HCT116 (cell line): Measurements from ENCODE around the gene RPIA. TPM values are rescaled to one million over a fixed set of nuclear protein-coding genes. Genes with fewer than 3 reads are reported as not detected.

Source experiments
- ATAC-seq: fragments of 200-7000 bp; cut with Tn5 transposase; 2 replicates; pipeline ENCODE4 v1.9.1; 2020; ENCODE audit warnings: mild to moderate bottlenecking, moderate library complexity
- BruUV-seq: library from RNA; stranded (reverse); fragments of 400-500 nt; replicated peaks from 2 replicates; lab custom pipeline; 2021; lab: Mats Ljungman, UMichigan
- CTCF ChIA-PET: fragments of 300-600 bp; sonication (Branson Sonifier 250); formaldehyde crosslinking; loops from one replicate; lab custom pipeline; 2021; ENCODE audit warnings: antibody characterized with exemption; lab: Charles Lee
- POLR2A ChIA-PET: fragments of 300-600, 350-600 bp; sonication (Branson Sonifier 250); formaldehyde crosslinking; loops from one replicate; lab custom pipeline; 2021; ENCODE audit warnings: antibody characterized with exemption; lab: Charles Lee
- RAD21 ChIA-PET, 2 experiments: fragments of 300-600 bp; sonication (Branson Sonifier 250); formaldehyde crosslinking; loops; one replicate each; lab custom pipeline; 2023; ENCODE audit warnings: low total read pairs in 2 of 2; ENCODE audit not compliant: uncharacterized antibody in 2 of 2, unreplicated experiment in 2 of 2, low non-redundant PET in 1 of 2; lab: Charles Lee
- DNase-seq: peaks from one replicate; pipeline ENCODE4 v3.0.0-alpha.2; 2010; ENCODE audit warnings: low read depth, low spot score
- H2AFZ ChIP-seq: fragments of 200-600 bp; shearing (Covaris generic), sonication (generic); 2 replicates; pipeline ENCODE4 v1.6.1; 2017; ENCODE audit warnings: low read depth, mixed run types, mixed read lengths, antibody characterized with exemption, low read length; ENCODE audit not compliant: poor library complexity, severe bottlenecking
- H3K27ac ChIP-seq: 2 replicates; pipeline ENCODE4 v1.5.1; 2012; ENCODE audit warnings: low read depth, low read length
- H3K27me3 ChIP-seq: fragments of 200-600 bp; sonication (generic); 2 replicates; pipeline ENCODE4 v1.6.1; 2016; ENCODE audit warnings: mixed run types, low read length, mixed read lengths; ENCODE audit not compliant: insufficient read depth
- H3K36me3 ChIP-seq, 2 experiments: fragments of 200-500 bp in 1 of 2; fragments of 200-600 bp in 1 of 2; sonication (Bioruptor generic) in 1 of 2; sonication (generic) in 1 of 2; 2 replicates each; pipeline versions ENCODE4 v1.5.1 to v1.6.1; 2014 to 2016; ENCODE audit warnings: low read length in 2 of 2, inconsistent platforms in 1 of 2, mixed read lengths in 1 of 2, mixed run types in 1 of 2; ENCODE audit not compliant: insufficient read depth in 2 of 2, control insufficient read depth in 1 of 2
- H3K4me1 ChIP-seq, 2 experiments: fragments of 200-600 bp in 1 of 2; sonication (generic) in 1 of 2; 2 replicates each; pipeline versions ENCODE4 v1.5.1 to v1.6.1; 2012 to 2017; ENCODE audit warnings: low read length in 2 of 2, inconsistent platforms in 1 of 2, mild to moderate bottlenecking in 1 of 2, mixed read lengths in 1 of 2, mixed run types in 1 of 2, moderate library complexity in 1 of 2; ENCODE audit not compliant: insufficient read depth in 2 of 2, control insufficient read depth in 1 of 2
- H3K4me2 ChIP-seq: fragments of 200-600 bp; sonication (generic); 2 replicates; pipeline ENCODE4 v1.6.1; 2017; ENCODE audit warnings: mixed run types, low read length, mixed read lengths
- H3K4me3 ChIP-seq, 2 experiments: fragments of 200-600 bp in 1 of 2; sonication (generic) in 1 of 2; replicated peaks in 1 of 2; 2 replicates each; pipeline ENCODE4 v1.5.1; 2011 to 2016; ENCODE audit warnings: low read length in 2 of 2, control low read depth in 1 of 2, low read depth in 1 of 2, mild to moderate bottlenecking in 1 of 2, mixed read lengths in 1 of 2, mixed run types in 1 of 2
- H3K79me2 ChIP-seq: fragments of 200-600 bp; sonication (generic); 2 replicates; pipeline ENCODE4 v1.6.1; 2017; ENCODE audit warnings: mild to moderate bottlenecking, mixed run types, low read length, moderate library complexity, mixed read lengths; ENCODE audit not compliant: insufficient read depth
- H3K9ac ChIP-seq: fragments of 200-600 bp; sonication (generic); 2 replicates; pipeline ENCODE4 v1.6.1; 2016; ENCODE audit warnings: low read length, mixed read lengths
- H3K9me2 ChIP-seq: fragments of 200-600 bp; sonication (generic), shearing (Covaris generic); 2 replicates; pipeline ENCODE4 v1.6.1; 2017; ENCODE audit warnings: mixed run types, mild to moderate bottlenecking, moderate library complexity; ENCODE audit not compliant: insufficient read depth
- H3K9me3 ChIP-seq, 2 experiments: fragments of 200-500 bp in 1 of 2; fragments of 200-600 bp in 1 of 2; sonication (Bioruptor generic) in 1 of 2; sonication (generic) in 1 of 2; 2 replicates each; pipeline ENCODE4 v1.6.1; 2014 to 2017; ENCODE audit warnings: low read length in 2 of 2, mixed read lengths in 2 of 2, inconsistent platforms in 1 of 2, low read depth in 1 of 2, mild to moderate bottlenecking in 1 of 2, mixed run types in 1 of 2, moderate library complexity in 1 of 2; ENCODE audit not compliant: control insufficient read depth in 1 of 2, insufficient read depth in 1 of 2
- H4K20me1 ChIP-seq: fragments of 200-600 bp; sonication (generic), shearing (Covaris generic); 2 replicates; pipeline ENCODE4 v1.6.1; 2017; ENCODE audit warnings: mixed run types, mild to moderate bottlenecking, moderate library complexity; ENCODE audit not compliant: insufficient read depth
- ATF3 ChIP-seq: IDR thresholded peaks from 2 replicates; pipeline ENCODE4 v1.6.1; 2012
- CBX3 ChIP-seq: IDR thresholded peaks from 2 replicates; pipeline ENCODE4 v1.6.1; 2012; ENCODE audit warnings: low read depth
- CTCF ChIP-seq, 3 experiments: fragments of 200-600 bp in 1 of 3; sonication (generic) in 1 of 3; IDR thresholded peaks in 2 of 3; conservative IDR thresholded peaks in 1 of 3; 2 replicates each; pipeline ENCODE4 v1.5.1; 2012 to 2017; ENCODE audit warnings: low read depth in 2 of 3, low read length in 2 of 3, antibody characterized with exemption in 1 of 3, borderline replicate concordance in 1 of 3, control low read depth in 1 of 3, mild to moderate bottlenecking in 1 of 3, mixed read lengths in 1 of 3, mixed run types in 1 of 3, moderate library complexity in 1 of 3; ENCODE audit not compliant: insufficient read depth in 1 of 3
- EGR1 ChIP-seq: IDR thresholded peaks from 2 replicates; pipeline ENCODE4 v1.6.1; 2012; ENCODE audit warnings: low read depth
- ELF1 ChIP-seq: IDR thresholded peaks from 2 replicates; pipeline ENCODE4 v1.6.1; 2012; ENCODE audit warnings: low read depth, borderline replicate concordance
- EZH2phosphoT487 ChIP-seq: fragments of 200-600 bp; IDR thresholded peaks from 2 replicates; pipeline ENCODE4 v1.6.1; 2018; ENCODE audit warnings: antibody characterized with exemption, borderline replicate concordance
- FOSL1 ChIP-seq: IDR thresholded peaks from 2 replicates; pipeline ENCODE4 v1.6.1; 2012; ENCODE audit warnings: low read depth
- JUND ChIP-seq: IDR thresholded peaks from 2 replicates; pipeline ENCODE4 v1.6.1; 2012
- MAX ChIP-seq: IDR thresholded peaks from 2 replicates; pipeline ENCODE4 v1.6.1; 2012
- POLR2A ChIP-seq: IDR thresholded peaks from 2 replicates; pipeline ENCODE4 v1.7.0; 2011; ENCODE audit warnings: borderline replicate concordance; ENCODE audit not compliant: insufficient read depth, insufficient read length; ENCODE audit errors: extremely low read depth
- POLR2AphosphoS5 ChIP-seq: IDR thresholded peaks from 2 replicates; pipeline ENCODE4 v1.6.1; 2011; ENCODE audit warnings: mild to moderate bottlenecking, low read depth, low read length, moderate library complexity
- RAD21 ChIP-seq: IDR thresholded peaks from 2 replicates; pipeline ENCODE4 v1.6.1; 2012; ENCODE audit warnings: low read depth, mild to moderate bottlenecking
- REST ChIP-seq: IDR thresholded peaks from 2 replicates; pipeline ENCODE4 v1.6.1; 2012; ENCODE audit warnings: low read depth
- SIN3A ChIP-seq: IDR thresholded peaks from 2 replicates; pipeline ENCODE4 v1.6.1; 2012; ENCODE audit warnings: low read depth
- SP1 ChIP-seq: IDR thresholded peaks from 2 replicates; pipeline ENCODE4 v1.6.1; 2012; ENCODE audit warnings: low read depth
- YY1 ChIP-seq: IDR thresholded peaks from 2 replicates; pipeline ENCODE4 v1.6.1; 2011; ENCODE audit warnings: low read length, low read depth, moderate library complexity, mild to moderate bottlenecking; ENCODE audit not compliant: insufficient replicate concordance; ENCODE audit errors: extremely low read depth
- ZFX ChIP-seq: fragments of 450-650 bp; IDR thresholded peaks from 2 replicates; pipeline ENCODE4 v1.6.1; 2017
- intact Hi-C: fragments of 100-400 bp; cut with micrococcal nuclease; formaldehyde crosslinking; loops from 2 replicates; pipeline ENCODE4 v1.10.0; 2022
- total RNA-seq: library from RNA; stranded (reverse); gene quantifications from one replicate; pipeline ENCODE4 v1.2.1, GENCODE V29; 2021; ENCODE audit not compliant: unreplicated experiment

The RPIA gene
- total RNA-seq, 1 experiment from 2014 or later: 43.3 TPM

GRCh38 chr2:88709181-88709631 lies 17.7 kb downstream of the RPIA start:
- H2AFZ ChIP-seq: no peak overlapping the region
- H3K36me3 ChIP-seq: no peaks in the 10 kb centered on the region
- H4K20me1 ChIP-seq: no peaks in the 10 kb centered on the region
- DNase-seq (no peak), ATAC-seq (no peak)
- no peaks in the 10 kb centered on the region for H3K9me2 ChIP-seq
- no peak overlapping the region for H3K4me3 ChIP-seq
- intact Hi-C loops: no loop called here
- H3K27ac ChIP-seq: no peak overlapping the region
- H3K9me3 ChIP-seq: no peaks in the 10 kb centered on the region
- H3K27me3 ChIP-seq: no peaks in the 10 kb centered on the region
- no peak for TF ChIP-seq POLR2AphosphoS5
- BruUV-seq: no TSS peak
- ChIA-PET RAD21 (no interaction called here), POLR2A (no interaction called here), CTCF (no interaction called here)
- peaks cover 46% of the 10 kb centered on the region for H3K79me2 ChIP-seq
- H3K9ac ChIP-seq: no peak overlapping the region
- no peak overlapping the region for H3K4me2 ChIP-seq
- peaks cover 4 to 6% of the 10 kb centered on the region in 2 experiments; a peak in 2 of 4 replicates for H3K4me1 ChIP-seq

- H3K4me2 ChIP-seq: no peak overlapping the region
- H3K4me3 ChIP-seq: no peak overlapping the region
- DNase-seq (no peak), ATAC-seq (no peak)
- RAD21 ChIA-PET: no interaction called here
- peaks cover 4 to 6% of the 10 kb centered on the region in 2 experiments; a peak in 2 of 4 replicates for H3K4me1 ChIP-seq
- no peaks in the 10 kb centered on the region for H3K9me2 ChIP-seq
- intact Hi-C loops: no loop called here
- no peaks in the 10 kb centered on the region for H3K36me3 ChIP-seq
- no peaks in the 10 kb centered on the region for H4K20me1 ChIP-seq
- no peak overlapping the region for H3K9ac ChIP-seq
- peaks cover 64% of the 10 kb centered on the region for H3K79me2 ChIP-seq
- no TSS peak for BruUV-seq
- H3K27me3 ChIP-seq: no peaks in the 10 kb centered on the region
- no peak overlapping the region for H2AFZ ChIP-seq
- CTCF ChIA-PET: no interaction called here
- H3K27ac ChIP-seq: no peak overlapping the region
- POLR2A ChIA-PET: no interaction called here
- H3K9me3 ChIP-seq: no peaks in the 10 kb centered on the region
- TF ChIP-seq SP1: no peak
- no peak for TF ChIP-seq CTCF (IDR thresholded peaks at IDR 0.05 in 2 of 3, conservative IDR thresholded peaks at IDR 0.05 in 1 of 3; ENCODE audit: borderline replicate concordance in 1 of 3, insufficient read depth in 1 of 3, low read depth in 2 of 3, low read length in 2 of 3)
- no peak for TF ChIP-seq REST
- no peak for TF ChIP-seq EZH2phosphoT487
- TF ChIP-seq POLR2A: no peak
- no peak for TF ChIP-seq SIN3A
- no peak for TF ChIP-seq RAD21
- no peak for TF ChIP-seq JUND
- no peak for TF ChIP-seq ATF3
- no peak for TF ChIP-seq FOSL1
- no peak for TF ChIP-seq ELF1
- TF ChIP-seq CBX3: no peak
- TF ChIP-seq MAX: no peak
- no peak for TF ChIP-seq POLR2AphosphoS5
- TF ChIP-seq ZFX: no peak
- TF ChIP-seq YY1: no peak
- TF ChIP-seq EGR1: no peak
These were observed 19.8 kb downstream of the RPIA start for GRCh38 chr2:88711289-88711688.
